ENCODE data around the gene IL16. TPM values are rescaled to one million over a fixed set of nuclear protein-coding genes. Genes with fewer than 3 reads are reported as not detected.

IL16 gene
- total and polyA plus RNA-seq, 11 donors, result 1.2 to 21.6 (median 3.7) TPM

DNA sequence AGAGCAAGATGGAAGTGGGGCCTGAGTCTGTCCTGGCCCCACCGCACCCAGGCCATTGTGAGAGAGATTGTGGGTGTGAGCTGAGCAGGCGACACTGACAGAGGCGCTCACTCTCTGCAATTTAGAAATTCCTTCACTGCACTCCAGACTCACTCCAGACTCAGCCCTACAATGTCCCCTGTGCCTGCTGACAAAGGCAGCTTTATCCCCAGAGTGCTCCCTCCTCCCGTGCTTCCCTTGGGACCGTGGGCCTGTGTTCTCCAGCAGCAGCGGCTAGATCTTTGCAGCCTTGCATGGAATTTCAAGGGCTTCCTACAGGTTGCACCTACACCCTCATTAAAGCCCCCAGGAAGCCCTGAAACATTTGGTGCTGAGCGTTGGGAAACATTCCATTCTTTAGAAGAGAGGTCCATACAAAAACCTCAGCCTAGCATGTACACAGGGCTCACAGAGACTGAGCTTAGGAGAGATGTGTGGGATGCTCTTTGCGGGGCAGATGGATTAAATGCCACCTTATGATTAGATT lies 1.3 kb upstream of the IL16 start:
- no peak overlapping the region for H3K27ac ChIP-seq
- TF ChIP-seq, protein P1, sequence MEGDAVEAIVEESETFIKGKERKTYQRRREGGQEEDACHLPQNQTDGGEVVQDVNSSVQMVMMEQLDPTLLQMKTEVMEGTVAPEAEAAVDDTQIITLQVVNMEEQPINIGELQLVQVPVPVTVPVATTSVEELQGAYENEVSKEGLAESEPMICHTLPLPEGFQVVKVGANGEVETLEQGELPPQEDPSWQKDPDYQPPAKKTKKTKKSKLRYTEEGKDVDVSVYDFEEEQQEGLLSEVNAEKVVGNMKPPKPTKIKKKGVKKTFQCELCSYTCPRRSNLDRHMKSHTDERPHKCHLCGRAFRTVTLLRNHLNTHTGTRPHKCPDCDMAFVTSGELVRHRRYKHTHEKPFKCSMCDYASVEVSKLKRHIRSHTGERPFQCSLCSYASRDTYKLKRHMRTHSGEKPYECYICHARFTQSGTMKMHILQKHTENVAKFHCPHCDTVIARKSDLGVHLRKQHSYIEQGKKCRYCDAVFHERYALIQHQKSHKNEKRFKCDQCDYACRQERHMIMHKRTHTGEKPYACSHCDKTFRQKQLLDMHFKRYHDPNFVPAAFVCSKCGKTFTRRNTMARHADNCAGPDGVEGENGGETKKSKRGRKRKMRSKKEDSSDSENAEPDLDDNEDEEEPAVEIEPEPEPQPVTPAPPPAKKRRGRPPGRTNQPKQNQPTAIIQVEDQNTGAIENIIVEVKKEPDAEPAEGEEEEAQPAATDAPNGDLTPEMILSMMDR (IDR thresholded peaks at IDR 0.05), result no peak
- no peak for TF ChIP-seq POLR2A (IDR thresholded peaks at IDR 0.05)
- WGBS, 4 donors, result 57 to 63% (median 59%) methylated on average over 8 of the region's 8 CpGs

DNA sequence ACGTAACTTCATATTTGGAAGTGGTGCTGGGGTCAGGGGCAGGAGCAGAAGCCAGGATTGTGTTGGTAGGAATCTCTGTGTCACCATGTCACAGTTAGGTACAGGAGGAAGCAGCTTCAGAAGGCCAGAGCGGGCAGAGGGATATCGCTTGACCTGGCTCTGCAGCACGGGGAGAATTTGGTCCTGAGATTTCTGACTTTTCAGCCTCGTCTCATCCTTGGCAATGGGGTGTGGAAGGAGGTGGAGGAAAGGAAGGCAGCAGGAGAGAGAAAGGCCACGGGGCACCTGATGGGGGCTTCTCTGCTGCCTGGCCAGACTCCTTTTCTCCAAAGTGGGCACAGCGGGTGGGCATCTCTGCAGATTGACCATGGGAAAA lies 564 bp downstream of the IL16 start:
- intact Hi-C loops (cut with DNase I), result loop anchor here in 1 of 10 donors (5.0 kb wide), 2 partner anchors 40 to 60 kb away; no protein-coding TSS in a partner anchor
- no peak for ATAC-seq
- peaks cover 0 to 10% (median 0%) of the 10 kb centered on the region in 12 donors for H3K4me1 ChIP-seq
- H3K27me3 ChIP-seq, result peaks cover 0 to 5% (median 0%) of the 10 kb centered on the region in 9 donors
- no peak overlapping the region for H3K27ac ChIP-seq
- no peak for DNase-seq
- no peak for TF ChIP-seq POLR2A (IDR thresholded peaks at IDR 0.05)
- TF ChIP-seq, protein P1 (IDR thresholded peaks at IDR 0.05), result no peak
- no peaks in the 10 kb centered on the region for H3K9me3 ChIP-seq
- peaks cover 0 to 2% (median 0%) of the 10 kb centered on the region in 9 donors for H3K36me3 ChIP-seq
- no peak overlapping the region for H3K4me3 ChIP-seq
- WGBS, 4 donors, result 86 to 91% (median 88%) methylated on average over 7 of the region's 7 CpGs

More for the DNA sequence above, 1.3 kb upstream of the IL16 start:
- intact Hi-C loops (cut with DNase I), result loop anchor here in 1 of 10 donors (5.0 kb wide), 2 partner anchors 38 to 62 kb away; no protein-coding TSS in a partner anchor
- Histone ChIP-seq H3K4me3 (no peak overlapping the region), H3K36me3 (no peaks in the 10 kb centered on the region), H3K4me1 (peaks cover 0 to 11% (median 0%) of the 10 kb centered on the region in 12 donors), H3K9me3 (no peaks in the 10 kb centered on the region), H3K27me3 (peaks cover 0 to 5% (median 0%) of the 10 kb centered on the region in 9 donors)
- ATAC-seq (peak in 1 of 4 donors; percentile 25), DNase-seq (no peak)

DNA sequence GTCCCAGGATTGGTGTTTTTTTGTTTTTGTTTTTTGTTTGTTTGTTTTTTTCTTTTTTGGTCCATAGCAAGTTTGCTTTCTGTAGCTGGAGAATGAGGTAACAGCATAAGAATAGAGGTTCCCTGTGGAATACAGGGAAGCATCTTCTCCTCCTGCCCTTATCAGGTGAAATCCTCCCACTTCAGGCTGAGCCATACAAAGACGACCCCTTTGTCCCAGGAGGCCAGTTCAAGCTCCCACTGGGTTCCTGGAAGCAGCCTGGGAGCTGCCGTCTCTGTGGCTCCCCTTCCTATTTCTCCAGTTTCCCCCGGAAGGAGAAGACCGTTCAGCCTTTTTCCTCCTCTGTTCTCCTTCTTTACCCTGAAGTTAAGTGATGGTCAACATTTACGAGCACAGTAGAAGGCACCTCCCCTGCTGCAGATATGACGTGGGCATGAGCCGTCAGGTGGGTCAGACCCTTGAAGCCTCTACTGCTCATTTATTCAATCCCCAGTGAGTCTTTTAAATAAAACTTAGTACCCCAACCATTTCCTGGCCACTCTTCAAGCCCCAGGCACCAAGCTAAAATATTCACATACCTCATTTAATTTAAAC lies 1.1 kb downstream of the IL16 start:
- Histone ChIP-seq H3K4me3 (no peak overlapping the region), H3K4me1 (peaks cover 0 to 10% (median 0%) of the 10 kb centered on the region in 12 donors), H3K36me3 (peaks cover 0 to 2% (median 0%) of the 10 kb centered on the region in 9 donors), H3K9me3 (no peaks in the 10 kb centered on the region), H3K27ac (no peak overlapping the region), H3K27me3 (peaks cover 0 to 5% (median 0%) of the 10 kb centered on the region in 9 donors)
- intact Hi-C loops (cut with DNase I), result loop anchor here in 1 of 10 donors (5.0 kb wide), 2 partner anchors 40 to 60 kb away; no protein-coding TSS in a partner anchor
- ATAC-seq (no peak), DNase-seq (no peak)
- TF ChIP-seq, protein P1 (IDR thresholded peaks at IDR 0.05), result no peak
- TF ChIP-seq POLR2A (IDR thresholded peaks at IDR 0.05), result no peak
- WGBS, 4 donors, result 66 to 72% (median 67%) methylated on average over 7 of the region's 7 CpGs

- no peak overlapping the region for H3K4me3 ChIP-seq
- peaks cover 0 to 2% (median 0%) of the 10 kb centered on the region in 9 donors for H3K36me3 ChIP-seq
- WGBS, 4 donors, result 81 to 90% (median 83%) methylated on average over 9 to 11 of the region's 11 CpGs
- no peaks in the 10 kb centered on the region for H3K9me3 ChIP-seq
- intact Hi-C loops (cut with DNase I), result loop anchor here in 1 of 10 donors (5.0 kb wide), 2 partner anchors 42 to 58 kb away; no protein-coding TSS in a partner anchor
- TF ChIP-seq, protein P1 (IDR thresholded peaks at IDR 0.05), result no peak
- TF ChIP-seq POLR2A (IDR thresholded peaks at IDR 0.05), result no peak
- H3K27me3 ChIP-seq, result peaks cover 0 to 5% (median 0%) of the 10 kb centered on the region in 9 donors
- no peak overlapping the region for H3K27ac ChIP-seq
- ATAC-seq (no peak), DNase-seq (no peak)
- peaks cover 0 to 10% (median 0%) of the 10 kb centered on the region in 12 donors for H3K4me1 ChIP-seq
Observed at GRCh38 chr15:81199031-81199779, 2.5 kb downstream of the IL16 start.
